Endothelial cell (in vitro differentiated cells): ENCODE measurements around the gene ZFAND3. TPM values are rescaled to one million over a fixed set of nuclear protein-coding genes. Genes with fewer than 3 reads are reported as not detected.

Experiments used
- DNase-seq: peaks from one replicate; pipeline ENCODE4 v3.0.0; 2021; ENCODE audit warnings: low spot score
- H3K27ac Mint-ChIP-seq: one replicate; pipeline ENCODE4 v1.8.0; 2021; ENCODE audit warnings: mixed read lengths, inconsistent platforms; ENCODE audit not compliant: unreplicated experiment
- H3K27me3 Mint-ChIP-seq: one replicate; pipeline ENCODE4 v1.8.0; 2021; ENCODE audit warnings: mild to moderate bottlenecking, moderate library complexity, mixed read lengths, inconsistent platforms; ENCODE audit not compliant: unreplicated experiment
- H3K36me3 Mint-ChIP-seq: one replicate; pipeline ENCODE4 v1.8.0; 2021; ENCODE audit warnings: mild to moderate bottlenecking, low read depth, mixed read lengths, inconsistent platforms; ENCODE audit not compliant: unreplicated experiment
- H3K4me1 Mint-ChIP-seq: one replicate; pipeline ENCODE4 v1.8.0; 2021; ENCODE audit warnings: mild to moderate bottlenecking, mixed read lengths, inconsistent platforms; ENCODE audit not compliant: unreplicated experiment
- H3K4me3 Mint-ChIP-seq: one replicate; pipeline ENCODE4 v1.8.0; 2021; ENCODE audit warnings: mild to moderate bottlenecking, mixed read lengths, inconsistent platforms; ENCODE audit not compliant: unreplicated experiment
- H3K9me3 Mint-ChIP-seq: one replicate; pipeline ENCODE4 v1.8.0; 2021; ENCODE audit warnings: mixed read lengths, inconsistent platforms; ENCODE audit not compliant: unreplicated experiment
- CTCF ChIP-seq: fragments of 200-600 bp; sonication (generic); IDR thresholded peaks from one replicate; pipeline ENCODE4 v1.5.0; 2021; ENCODE audit warnings: antibody characterized with exemption; ENCODE audit not compliant: unreplicated experiment
- total RNA-seq: library from RNA; stranded (reverse); fragmentation: NEBNext Ultra II Directional; extraction: Animal tissue kit (Norgen Biotek cat#: 25700); gene quantifications from one replicate; pipeline ENCODE4 v1.2.1, GENCODE V29; 2021; ENCODE audit not compliant: unreplicated experiment

ZFAND3 gene
- total RNA-seq, 1 donor from 2014 or later = 96.3 TPM

GRCh38 chr6:38143191-38144150 lies 323.9 kb downstream of the ZFAND3 start:
- H3K9me3 Mint-ChIP-seq = no peaks in the 10 kb centered on the region
- peaks cover 5% of the 10 kb centered on the region for H3K27me3 Mint-ChIP-seq
- H3K4me1 Mint-ChIP-seq = peaks cover 28% of the 10 kb centered on the region
- no peak for DNase-seq
- no peaks in the 10 kb centered on the region for H3K36me3 Mint-ChIP-seq
- no peak overlapping the region for H3K27ac Mint-ChIP-seq
- TF ChIP-seq CTCF = no peak
- H3K4me3 Mint-ChIP-seq = peak overlapping the region; percentile 22

- TF ChIP-seq CTCF = no peak
- H3K4me1 Mint-ChIP-seq = peaks cover 24% of the 10 kb centered on the region
- no peaks in the 10 kb centered on the region for H3K36me3 Mint-ChIP-seq
- no peak overlapping the region for H3K4me3 Mint-ChIP-seq
- no peaks in the 10 kb centered on the region for H3K9me3 Mint-ChIP-seq
- peaks cover 5% of the 10 kb centered on the region for H3K27me3 Mint-ChIP-seq
- DNase-seq = no peak
- no peak overlapping the region for H3K27ac Mint-ChIP-seq
These were observed 324.9 kb downstream of the ZFAND3 start for GRCh38 chr6:38144365-38144945.

GRCh38 chr6:38146021-38146733 lies 326.6 kb downstream of the ZFAND3 start:
- no peak for TF ChIP-seq CTCF
- no peak for DNase-seq
- Mint-ChIP-seq H3K27me3 (peaks cover 7% of the 10 kb centered on the region), H3K27ac (no peak overlapping the region), H3K4me3 (no peak overlapping the region), H3K9me3 (no peaks in the 10 kb centered on the region), H3K36me3 (no peaks in the 10 kb centered on the region), H3K4me1 (peaks cover 17% of the 10 kb centered on the region)

- Mint-ChIP-seq H3K4me3 (no peak overlapping the region), H3K4me1 (peaks cover 17% of the 10 kb centered on the region), H3K9me3 (no peaks in the 10 kb centered on the region), H3K27me3 (peaks cover 7% of the 10 kb centered on the region), H3K27ac (no peak overlapping the region), H3K36me3 (no peaks in the 10 kb centered on the region)
- no peak for DNase-seq
- no peak for TF ChIP-seq CTCF
These were observed 327.2 kb downstream of the ZFAND3 start for GRCh38 chr6:38146734-38147027.
